VCaP (cell line): ENCODE results near the gene GIMAP6.
"Not testable (repeated sequence)": the region's sequence is repeated elsewhere in the genome, so short reads cannot be mapped to it uniquely, and the experiment has no call there.

Experiments used
- H3K27ac ChIP-seq: fragments of 450-650 bp; 2 replicates; pipeline ENCODE4 v1.5.1; 2017
- TF ChIP-seq, protein P1 (sequence below): fragments of 450-650 bp; conservative IDR thresholded peaks from 2 replicates; pipeline ENCODE4 v1.5.1; 2017; ENCODE audit warnings: mild to moderate bottlenecking, moderate library complexity

The GIMAP6 gene

DNA sequence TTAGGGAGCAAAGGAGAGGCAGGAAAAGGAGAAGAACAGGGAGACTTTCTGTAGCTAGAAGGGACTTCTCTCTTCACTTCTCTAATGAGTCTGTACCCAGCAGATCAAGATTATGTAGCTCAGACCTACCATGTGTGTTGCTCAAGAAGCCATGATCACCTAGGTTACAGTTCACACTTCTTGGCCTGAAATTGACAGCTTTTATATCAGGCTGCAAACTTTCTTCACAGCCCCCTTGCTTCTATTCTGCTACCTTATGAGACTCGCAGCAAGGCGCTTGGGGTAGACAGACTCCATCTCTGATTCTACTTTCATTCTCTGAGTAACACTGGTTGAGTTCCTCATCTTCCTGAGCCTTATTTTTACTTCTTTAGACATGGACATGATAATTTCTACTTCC lies 33.7 kb upstream of the GIMAP6 start:
- no peak overlapping the region for H3K27ac ChIP-seq
- TF ChIP-seq, protein P1, sequence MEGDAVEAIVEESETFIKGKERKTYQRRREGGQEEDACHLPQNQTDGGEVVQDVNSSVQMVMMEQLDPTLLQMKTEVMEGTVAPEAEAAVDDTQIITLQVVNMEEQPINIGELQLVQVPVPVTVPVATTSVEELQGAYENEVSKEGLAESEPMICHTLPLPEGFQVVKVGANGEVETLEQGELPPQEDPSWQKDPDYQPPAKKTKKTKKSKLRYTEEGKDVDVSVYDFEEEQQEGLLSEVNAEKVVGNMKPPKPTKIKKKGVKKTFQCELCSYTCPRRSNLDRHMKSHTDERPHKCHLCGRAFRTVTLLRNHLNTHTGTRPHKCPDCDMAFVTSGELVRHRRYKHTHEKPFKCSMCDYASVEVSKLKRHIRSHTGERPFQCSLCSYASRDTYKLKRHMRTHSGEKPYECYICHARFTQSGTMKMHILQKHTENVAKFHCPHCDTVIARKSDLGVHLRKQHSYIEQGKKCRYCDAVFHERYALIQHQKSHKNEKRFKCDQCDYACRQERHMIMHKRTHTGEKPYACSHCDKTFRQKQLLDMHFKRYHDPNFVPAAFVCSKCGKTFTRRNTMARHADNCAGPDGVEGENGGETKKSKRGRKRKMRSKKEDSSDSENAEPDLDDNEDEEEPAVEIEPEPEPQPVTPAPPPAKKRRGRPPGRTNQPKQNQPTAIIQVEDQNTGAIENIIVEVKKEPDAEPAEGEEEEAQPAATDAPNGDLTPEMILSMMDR, result no peak

DNA sequence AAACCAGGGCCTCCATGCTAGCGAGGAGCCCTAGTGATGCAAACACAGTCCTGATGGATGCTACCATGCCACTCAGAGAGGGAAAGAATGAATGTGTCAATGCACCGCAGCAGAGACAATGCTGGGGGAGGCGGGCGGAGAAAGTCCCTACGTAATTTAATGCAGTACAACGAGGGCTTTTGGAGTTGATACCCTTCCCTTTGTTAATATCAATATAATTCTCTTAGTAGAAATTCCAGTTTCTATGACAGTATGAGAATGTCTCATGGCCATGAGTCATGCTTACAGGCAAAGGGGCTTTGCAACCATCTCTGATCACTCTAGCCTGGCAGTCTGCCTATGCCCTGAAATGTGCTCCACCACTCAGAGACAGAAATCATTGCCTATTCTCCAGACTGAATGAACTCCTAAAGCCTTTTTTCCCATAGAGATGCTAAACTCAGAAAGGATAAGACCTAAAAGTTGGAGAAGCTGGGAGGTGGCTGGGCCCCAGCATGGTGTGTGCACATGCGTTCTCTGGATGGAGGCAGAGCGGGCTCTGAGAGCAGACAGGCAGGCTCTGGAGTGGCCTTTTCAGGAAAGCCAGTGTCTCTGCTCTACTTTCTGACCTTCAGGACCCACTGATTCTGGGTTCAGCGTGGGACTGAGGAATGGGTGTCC lies 33.0 kb upstream of the GIMAP6 start:
- TF ChIP-seq, protein P1, result no peak

GRCh38 chr7:150663802-150664494 lies 31.8 kb upstream of the GIMAP6 start:
- TF ChIP-seq, protein P1, result no peak
- H3K27ac ChIP-seq, result no peak overlapping the region

More for the DNA sequence above, 33.0 kb upstream of the GIMAP6 start:
- no peak overlapping the region for H3K27ac ChIP-seq

GRCh38 chr7:150662821-150663220 lies 30.6 kb upstream of the GIMAP6 start:
- not testable (repeated sequence) for H3K27ac ChIP-seq

DNA sequence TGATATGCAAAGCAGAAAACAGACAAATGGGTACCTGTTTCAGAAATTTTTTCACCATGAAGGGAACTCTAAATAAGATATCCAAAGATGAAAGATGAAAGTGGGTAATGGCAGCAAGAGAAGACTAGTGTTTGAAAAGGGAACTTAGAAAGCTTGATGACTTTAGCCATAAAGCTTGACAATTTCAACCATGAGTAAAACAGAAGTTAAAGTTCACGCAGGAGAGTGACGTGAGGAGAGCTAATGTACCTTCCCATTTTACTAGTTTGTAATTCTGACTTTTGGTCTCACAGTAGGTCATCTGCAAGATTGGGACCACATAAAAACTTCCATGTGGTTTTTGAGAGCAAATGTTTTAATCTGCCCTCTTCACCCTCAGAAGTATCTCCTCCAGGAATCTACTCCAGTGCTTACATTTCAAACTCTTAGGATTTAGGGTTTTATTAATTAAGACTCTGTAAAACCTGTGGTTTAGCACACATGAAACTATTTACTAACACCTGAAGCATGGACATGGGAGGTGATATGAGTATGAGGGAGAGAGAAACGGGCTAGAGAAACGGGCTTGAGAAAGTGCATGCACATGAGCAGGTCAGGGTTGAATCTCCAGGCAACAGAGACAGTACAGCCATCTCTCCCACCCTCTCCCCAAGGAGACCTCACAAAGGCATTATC lies 28.9 kb upstream of the GIMAP6 start:
- H3K27ac ChIP-seq, result no peak overlapping the region
- TF ChIP-seq, protein P1, result no peak

GRCh38 chr7:150657526-150657925 lies 25.3 kb upstream of the GIMAP6 start:
- TF ChIP-seq, protein P1, result no peak
- no peak overlapping the region for H3K27ac ChIP-seq

GRCh38 chr7:150656047-150656446 lies 23.9 kb upstream of the GIMAP6 start:
- TF ChIP-seq, protein P1, result no peak

More at GRCh38 chr7:150656047-150656446, 23.9 kb upstream of the GIMAP6 start:
- no peak overlapping the region for H3K27ac ChIP-seq
